ENCODE measurements around the gene LORICRIN. TPM values are rescaled to one million over a fixed set of nuclear protein-coding genes. Genes with fewer than 3 reads are reported as not detected.
A peak's percentile ranks its signal among the peaks of the same experiment; 100 is the strongest.

Gene LORICRIN
- polyA plus RNA-seq, 1 donor (not counting 4 experiments of a cell fraction or from before 2014, with no cell fraction given), result not detected

- Histone ChIP-seq H3K36me3 (ENCODE audit: control insufficient read depth in 2 of 2, extremely low read depth in 1 of 2, insufficient read depth in 2 of 2, low read length in 2 of 2) (no peaks in the 10 kb centered on the region), H3K9me3 (ENCODE audit: control insufficient read depth, low read depth, low read length) (no peaks in the 10 kb centered on the region), H3K27ac (ENCODE audit: control insufficient read depth, insufficient read depth, low read length) (peak overlapping the region; percentile 63), H3K4me1 (ENCODE audit: control insufficient read depth, extremely low read depth, insufficient read depth, low read length) (peaks cover 39% of the 10 kb centered on the region), H3K27me3 (ENCODE audit: control insufficient read depth, extremely low read depth, insufficient read depth, low read length) (peaks cover 2% of the 10 kb centered on the region), H3K4me2 (ENCODE audit: control insufficient read depth, extremely low read depth, insufficient read depth, low read depth, low read length) (peak overlapping the region; percentile 52), H3K4me3 (ENCODE audit: control insufficient read depth in 2 of 3, extremely low read depth in 1 of 3, insufficient read depth in 2 of 3, low read depth in 1 of 3, low read length in 3 of 3) (peak overlapping the region in 2 of 3 experiments; percentile 8 to 30), H4K20me1 (ENCODE audit: control insufficient read depth, extremely low read depth, insufficient read depth, low read length) (no peaks in the 10 kb centered on the region), H3K9me1 (ENCODE audit: control insufficient read depth, extremely low read depth, insufficient read depth, low read length) (no peaks in the 10 kb centered on the region), H3K79me2 (ENCODE audit: control insufficient read depth, insufficient read depth, low read length) (no peaks in the 10 kb centered on the region), H2AFZ (ENCODE audit: control insufficient read depth, low read length) (peak overlapping the region; percentile 87), H3K9ac (ENCODE audit: control insufficient read depth, extremely low read depth, insufficient read depth, low read length) (peak overlapping the region; percentile 36)
- FAIRE-seq (peak; percentile 44), DNase-seq (ENCODE audit: low read depth, low spot score) (no peak)
- peak; percentile 29 to 63 (median 37) for TF ChIP-seq CTCF (optimal IDR thresholded peaks at IDR 0.05 in 1 of 3, IDR thresholded peaks at IDR 0.05 in 1 of 3, conservative IDR thresholded peaks at IDR 0.05 in 1 of 3; ENCODE audit: extremely low read depth in 1 of 3, insufficient read depth in 2 of 3, low read length in 3 of 3)
- no peak for TF ChIP-seq EZH2 (IDR thresholded peaks at IDR 0.05; ENCODE audit: low read length)
- dilution Hi-C loops (cut with MboI; ENCODE audit: extremely low pct_ligation_motif_present, low sequenced_read_pairs), result no loop called here
Observed at GRCh38 chr1:153292740-153293479, 33.4 kb downstream of the LORICRIN start.

GRCh38 chr1:153293480-153293775 lies 33.9 kb downstream of the LORICRIN start:
- dilution Hi-C loops (cut with MboI; ENCODE audit: extremely low pct_ligation_motif_present, low sequenced_read_pairs), result no loop called here

More at GRCh38 chr1:153293480-153293775, 33.9 kb downstream of the LORICRIN start:
- Histone ChIP-seq H3K79me2 (ENCODE audit: control insufficient read depth, insufficient read depth, low read length) (no peaks in the 10 kb centered on the region), H3K27ac (ENCODE audit: control insufficient read depth, insufficient read depth, low read length) (peak overlapping the region; percentile 63), H3K4me3 (ENCODE audit: control insufficient read depth in 2 of 3, extremely low read depth in 1 of 3, insufficient read depth in 2 of 3, low read depth in 1 of 3, low read length in 3 of 3) (peak overlapping the region in 2 of 3 experiments; percentile 8 to 22), H3K9ac (ENCODE audit: control insufficient read depth, extremely low read depth, insufficient read depth, low read length) (peak overlapping the region; percentile 36), H3K27me3 (ENCODE audit: control insufficient read depth, extremely low read depth, insufficient read depth, low read length) (peaks cover 5% of the 10 kb centered on the region), H2AFZ (ENCODE audit: control insufficient read depth, low read length) (peak overlapping the region; percentile 87), H3K9me3 (ENCODE audit: control insufficient read depth, low read depth, low read length) (no peaks in the 10 kb centered on the region), H3K9me1 (ENCODE audit: control insufficient read depth, extremely low read depth, insufficient read depth, low read length) (no peaks in the 10 kb centered on the region), H3K36me3 (ENCODE audit: control insufficient read depth in 2 of 2, extremely low read depth in 1 of 2, insufficient read depth in 2 of 2, low read length in 2 of 2) (no peaks in the 10 kb centered on the region), H3K4me1 (ENCODE audit: control insufficient read depth, extremely low read depth, insufficient read depth, low read length) (peaks cover 35% of the 10 kb centered on the region), H4K20me1 (ENCODE audit: control insufficient read depth, extremely low read depth, insufficient read depth, low read length) (no peaks in the 10 kb centered on the region), H3K4me2 (ENCODE audit: control insufficient read depth, extremely low read depth, insufficient read depth, low read depth, low read length) (peak overlapping the region; percentile 52)
- TF ChIP-seq CTCF (optimal IDR thresholded peaks at IDR 0.05 in 1 of 3, IDR thresholded peaks at IDR 0.05 in 1 of 3, conservative IDR thresholded peaks at IDR 0.05 in 1 of 3; ENCODE audit: extremely low read depth in 1 of 3, insufficient read depth in 2 of 3, low read length in 3 of 3) (no peak), EZH2 (IDR thresholded peaks at IDR 0.05; ENCODE audit: low read length) (no peak)
- peak; percentile 99 for FAIRE-seq
- peak; percentile 33 for DNase-seq (ENCODE audit: low read depth, low spot score)
